HepG2 (cell line): ENCODE measurements around the gene FRK. TPM values are rescaled to one million over a fixed set of nuclear protein-coding genes. Genes with fewer than 3 reads are reported as not detected.

Experiments used
- AGO2 ChIP-seq: fragments of 200-400 bp; formaldehyde crosslinking; optimal IDR thresholded peaks from 2 replicates; pipeline ENCODE3; 2017; ENCODE audit warnings: mild to moderate bottlenecking, low read depth, low read length, moderate library complexity
- ARID5B ChIP-seq: IDR thresholded peaks from 2 replicates; pipeline ENCODE4 v1.4.0; 2020; ENCODE audit warnings: mild to moderate bottlenecking, missing genetic modification reagents
- ERF ChIP-seq: IDR thresholded peaks from 2 replicates; pipeline ENCODE4 v1.6.1; 2018; ENCODE audit warnings: missing biosample characterization, missing genetic modification reagents
- FOSL2 ChIP-seq: sonication (generic); formaldehyde crosslinking; IDR thresholded peaks from 2 replicates; pipeline ENCODE4 v1.4.0; 2020; ENCODE audit warnings: missing genetic modification reagents
- IRX3 ChIP-seq: sonication (generic); formaldehyde crosslinking; IDR thresholded peaks from 2 replicates; pipeline ENCODE4 v1.8.1; 2023; ENCODE audit warnings: mild to moderate bottlenecking, low read depth, missing genetic modification reagents, borderline replicate concordance
- KLF15 ChIP-seq: sonication (generic); formaldehyde crosslinking; IDR thresholded peaks from 2 replicates; pipeline ENCODE4 v1.8.1; 2023; ENCODE audit warnings: borderline replicate concordance, mild to moderate bottlenecking, inconsistent platforms, missing genetic modification reagents, mixed read lengths
- MED1 ChIP-seq: sonication (generic); formaldehyde crosslinking; IDR thresholded peaks from 2 replicates; pipeline ENCODE4 v1.4.0; 2020; ENCODE audit warnings: missing genetic modification reagents
- MXD3 ChIP-seq: IDR thresholded peaks from 2 replicates; pipeline ENCODE4 v1.6.1; 2016; ENCODE audit warnings: mild to moderate bottlenecking, missing biosample characterization, missing genetic modification reagents
- NCOR1 ChIP-seq: fragments of 200-600 bp; sonication (generic); IDR thresholded peaks from 2 replicates; pipeline ENCODE4 v1.7.0; 2017; ENCODE audit warnings: antibody characterized with exemption, low read length, borderline replicate concordance
- NONO ChIP-seq, 2 experiments: fragments of 450-650 bp in 1 of 2; sonication (generic) in 1 of 2; formaldehyde crosslinking in 1 of 2; IDR thresholded peaks in 1 of 2; conservative IDR thresholded peaks in 1 of 2; 2 replicates each; pipeline versions ENCODE4 v1.6.1 to v1.8.0; 2017 to 2022; ENCODE audit warnings: mild to moderate bottlenecking in 1 of 2, missing genetic modification reagents in 1 of 2, moderate library complexity in 1 of 2
- PAF1 ChIP-seq: IDR thresholded peaks from 2 replicates; pipeline ENCODE4 v1.6.1; 2016; ENCODE audit warnings: missing genetic modification reagents, missing compliant biosample characterization
- SSRP1 ChIP-seq: IDR thresholded peaks from 2 replicates; pipeline ENCODE4 v1.6.1; 2016; ENCODE audit warnings: control low read depth
- ZFP91 ChIP-seq: sonication (generic); formaldehyde crosslinking; IDR thresholded peaks from 2 replicates; pipeline ENCODE4 v1.9.0; 2022; ENCODE audit warnings: missing genetic modification reagents, mild to moderate bottlenecking, borderline replicate concordance
- ZSCAN21 ChIP-seq: sonication (generic); formaldehyde crosslinking; IDR thresholded peaks from 2 replicates; pipeline ENCODE4 v1.8.0; 2022; ENCODE audit warnings: mild to moderate bottlenecking, missing genetic modification reagents, moderate library complexity, borderline replicate concordance
- ZSCAN25 ChIP-seq: sonication (generic); formaldehyde crosslinking; IDR thresholded peaks from 2 replicates; pipeline ENCODE4 v1.8.0; 2022; ENCODE audit warnings: mild to moderate bottlenecking, missing genetic modification reagents
- polyA plus RNA-seq, 8 experiments: library from polyadenylated mRNA; depleted of rRNA in 3 of 8; stranded (reverse) in 7 of 8; unstranded in 1 of 8; fragments of >200 nt; fragmentation: Illumina TruSeq in 4 of 8; extraction: Trizol in 4 of 8; gene quantifications; 2 replicates each; pipeline versions ENCODE4 v1.2.1 to v1.2.3, GENCODE V29; 2011 to 2016; ENCODE audit warnings: low read depth in 4 of 8, missing spikeins in 1 of 8, mixed read lengths in 1 of 8; ENCODE audit not compliant: insufficient read depth in 1 of 8
- total RNA-seq, 5 experiments: library from RNA; depleted of rRNA; stranded (reverse); fragments of >200 nt; fragmentation: Illumina TruSeq; extraction: Trizol; gene quantifications; 2 replicates each; pipeline ENCODE4 v1.2.3, GENCODE V29; 2016; ENCODE audit warnings: low read depth in 1 of 5
- TF ChIP-seq, protein P1 (sequence below): sonication (generic); formaldehyde crosslinking; IDR thresholded peaks from 2 replicates; pipeline ENCODE4 v1.8.0; 2022; ENCODE audit warnings: mild to moderate bottlenecking, missing genetic modification reagents
- TF ChIP-seq, protein P2 (sequence below): sonication (generic); formaldehyde crosslinking; conservative IDR thresholded peaks from 2 replicates; pipeline ENCODE4 v1.8.1; 2023; ENCODE audit warnings: missing genetic modification reagents
- TF ChIP-seq, protein P3 (sequence below): sonication (generic); formaldehyde crosslinking; IDR thresholded peaks from 2 replicates; pipeline ENCODE4 v1.8.0; 2022; ENCODE audit warnings: low read depth, missing genetic modification reagents

The FRK gene
- total and polyA plus RNA-seq, 2 of the 13 experiments (the other 11 are each of a cell fraction or from before 2014, with no cell fraction given), result 1.3 to 2.9 TPM

DNA sequence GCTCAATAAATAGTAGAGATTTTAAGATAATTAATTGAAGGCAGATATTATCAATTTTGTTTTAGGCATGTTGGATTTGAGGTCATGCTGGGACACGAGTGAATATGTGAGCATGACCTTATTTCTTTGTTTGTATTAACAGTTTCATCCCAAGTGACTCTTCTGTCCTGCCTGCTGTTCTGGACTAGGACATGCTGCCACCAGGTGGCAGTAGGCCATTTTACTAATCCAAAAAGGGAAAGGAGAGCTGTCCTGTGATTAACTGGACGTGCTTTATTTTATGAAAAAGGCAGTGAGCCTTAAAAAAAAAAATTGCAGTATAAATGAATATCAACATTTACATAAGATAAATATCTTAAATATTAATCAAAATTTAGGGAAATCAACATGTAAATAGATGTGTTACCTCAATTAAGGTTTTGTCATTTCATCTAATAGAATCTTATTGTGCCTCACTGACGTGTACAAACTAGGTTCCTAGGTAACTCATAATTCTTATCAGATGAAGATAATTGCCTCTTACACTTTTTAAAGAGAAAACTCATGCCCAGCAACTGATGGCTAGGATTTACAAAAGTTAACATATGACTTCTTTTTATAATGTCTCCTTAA lies 49.8 kb downstream of the FRK start (continued):
- TF ChIP-seq ARID5B (CRISPR knock-in tag), result no peak
- no peak for TF ChIP-seq IRX3
- TF ChIP-seq, protein P1, sequence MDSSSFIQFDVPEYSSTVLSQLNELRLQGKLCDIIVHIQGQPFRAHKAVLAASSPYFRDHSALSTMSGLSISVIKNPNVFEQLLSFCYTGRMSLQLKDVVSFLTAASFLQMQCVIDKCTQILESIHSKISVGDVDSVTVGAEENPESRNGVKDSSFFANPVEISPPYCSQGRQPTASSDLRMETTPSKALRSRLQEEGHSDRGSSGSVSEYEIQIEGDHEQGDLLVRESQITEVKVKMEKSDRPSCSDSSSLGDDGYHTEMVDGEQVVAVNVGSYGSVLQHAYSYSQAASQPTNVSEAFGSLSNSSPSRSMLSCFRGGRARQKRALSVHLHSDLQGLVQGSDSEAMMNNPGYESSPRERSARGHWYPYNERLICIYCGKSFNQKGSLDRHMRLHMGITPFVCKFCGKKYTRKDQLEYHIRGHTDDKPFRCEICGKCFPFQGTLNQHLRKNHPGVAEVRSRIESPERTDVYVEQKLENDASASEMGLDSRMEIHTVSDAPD, result no peak
- no peak for TF ChIP-seq MED1 (CRISPR knock-in tag)
- TF ChIP-seq NCOR1, result no peak
- no peak for TF ChIP-seq ZSCAN21 (CRISPR knock-in tag)
- TF ChIP-seq, protein P2, sequence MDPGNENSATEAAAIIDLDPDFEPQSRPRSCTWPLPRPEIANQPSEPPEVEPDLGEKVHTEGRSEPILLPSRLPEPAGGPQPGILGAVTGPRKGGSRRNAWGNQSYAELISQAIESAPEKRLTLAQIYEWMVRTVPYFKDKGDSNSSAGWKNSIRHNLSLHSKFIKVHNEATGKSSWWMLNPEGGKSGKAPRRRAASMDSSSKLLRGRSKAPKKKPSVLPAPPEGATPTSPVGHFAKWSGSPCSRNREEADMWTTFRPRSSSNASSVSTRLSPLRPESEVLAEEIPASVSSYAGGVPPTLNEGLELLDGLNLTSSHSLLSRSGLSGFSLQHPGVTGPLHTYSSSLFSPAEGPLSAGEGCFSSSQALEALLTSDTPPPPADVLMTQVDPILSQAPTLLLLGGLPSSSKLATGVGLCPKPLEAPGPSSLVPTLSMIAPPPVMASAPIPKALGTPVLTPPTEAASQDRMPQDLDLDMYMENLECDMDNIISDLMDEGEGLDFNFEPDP (CRISPR knock-in tag), result no peak
- no peak for TF ChIP-seq SSRP1 (CRISPR knock-in tag)
- TF ChIP-seq ERF (CRISPR knock-in tag), result peak; percentile 54; the same call in 1 of the 2 replicates
- no peak for TF ChIP-seq ZSCAN25
- no peak for TF ChIP-seq KLF15
- TF ChIP-seq AGO2, result no peak
- no peak for TF ChIP-seq ZFP91
- TF ChIP-seq PAF1, result no peak
- no peak for TF ChIP-seq NONO (IDR thresholded peaks at IDR 0.05)
- TF ChIP-seq NONO (CRISPR knock-in tag; conservative IDR thresholded peaks at IDR 0.05), result no peak
- TF ChIP-seq, protein P3, sequence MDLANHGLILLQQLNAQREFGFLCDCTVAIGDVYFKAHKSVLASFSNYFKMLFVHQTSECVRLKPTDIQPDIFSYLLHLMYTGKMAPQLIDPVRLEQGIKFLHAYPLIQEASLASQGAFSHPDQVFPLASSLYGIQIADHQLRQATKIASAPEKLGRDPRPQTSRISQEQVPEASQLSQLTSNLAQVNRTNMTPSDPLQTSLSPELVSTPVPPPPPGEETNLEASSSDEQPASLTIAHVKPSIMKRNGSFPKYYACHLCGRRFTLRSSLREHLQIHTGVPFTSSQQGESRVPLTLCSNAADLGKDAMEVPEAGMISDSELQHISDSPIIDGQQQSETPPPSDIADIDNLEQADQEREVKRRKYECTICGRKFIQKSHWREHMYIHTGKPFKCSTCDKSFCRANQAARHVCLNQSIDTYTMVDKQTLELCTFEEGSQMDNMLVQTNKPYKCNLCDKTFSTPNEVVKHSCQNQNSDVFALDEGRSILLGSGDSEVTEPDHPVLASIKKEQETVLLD (CRISPR knock-in tag), result no peak
- no peak for TF ChIP-seq MXD3 (CRISPR knock-in tag)
- 0 out of 2 replicates have a peak, but pooled peaks have one; percentile 13 for TF ChIP-seq FOSL2 (CRISPR knock-in tag)
